Smooth muscle cell (in vitro differentiated cells): ENCODE data around the gene GTSE1. TPM values are rescaled to one million over a fixed set of nuclear protein-coding genes. Genes with fewer than 3 reads are reported as not detected.

Experiments
- DNase-seq: peaks from one replicate; lab custom pipeline; 2025; ENCODE audit not compliant: unreplicated experiment; lab: John Stamatoyannopoulos, UW
- H2AFZ ChIP-seq: fragments of 200-600 bp; sonication (generic); 2 replicates; pipeline ENCODE4 v1.6.0; 2016; ENCODE audit warnings: antibody characterized with exemption, low read depth, mild to moderate bottlenecking
- H3F3A ChIP-seq: fragments of 200-600 bp; sonication (generic); 2 replicates; pipeline ENCODE4 v1.6.0; 2017; ENCODE audit warnings: antibody characterized with exemption, low read depth
- H3K27ac ChIP-seq: fragments of 200-600 bp; sonication (generic); 2 replicates; pipeline ENCODE4 v1.5.1; 2016; ENCODE audit warnings: low read depth, mild to moderate bottlenecking
- H3K27me3 ChIP-seq: fragments of 200-600 bp; sonication (generic); 2 replicates; pipeline ENCODE4 v1.6.1; 2016; ENCODE audit warnings: low read depth, mild to moderate bottlenecking
- H3K36me3 ChIP-seq: fragments of 200-600 bp; sonication (generic); 2 replicates; pipeline ENCODE4 v1.5.1; 2016; ENCODE audit warnings: low read depth
- H3K4me1 ChIP-seq: fragments of 200-600 bp; sonication (generic); 2 replicates; pipeline ENCODE4 v1.5.1; 2016; ENCODE audit warnings: low read depth
- H3K4me2 ChIP-seq: fragments of 200-600 bp; sonication (generic); 2 replicates; pipeline ENCODE4 v1.6.0; 2016; ENCODE audit warnings: mild to moderate bottlenecking
- H3K4me3 ChIP-seq: fragments of 200-600 bp; sonication (generic); 2 replicates; pipeline ENCODE4 v1.5.1; 2016; ENCODE audit warnings: mild to moderate bottlenecking
- H3K79me2 ChIP-seq: fragments of 200-600 bp; sonication (generic); 2 replicates; pipeline ENCODE4 v1.6.0; 2016; ENCODE audit warnings: low read depth, mild to moderate bottlenecking
- H3K9ac ChIP-seq: fragments of 200-600 bp; sonication (generic); 2 replicates; pipeline ENCODE4 v1.6.0; 2016; ENCODE audit warnings: low read depth
- H3K9me3 ChIP-seq: fragments of 200-600 bp; sonication (generic); replicated peaks from 2 replicates; pipeline ENCODE4 v1.5.1; 2016; ENCODE audit warnings: low read depth
- H4K20me1 ChIP-seq: fragments of 200-600 bp; sonication (generic); 2 replicates; pipeline ENCODE4 v1.6.0; 2016; ENCODE audit warnings: low read depth
- CTCF ChIP-seq: fragments of 200-600 bp; sonication (generic); IDR thresholded peaks from 2 replicates; pipeline ENCODE4 v1.5.1; 2017; ENCODE audit warnings: borderline replicate concordance, mild to moderate bottlenecking, antibody characterized with exemption; ENCODE audit not compliant: insufficient read depth, poor library complexity, severe bottlenecking
- WGBS: methylation state at CpG from one replicate; pipeline ENCODE4 v1.1.7; 2016; ENCODE audit warnings: low lambda C conversion rate; 5-methylcytosine and 5-hydroxymethylcytosine counted together
- polyA plus RNA-seq: library from polyadenylated mRNA; unstranded; fragments of >200 nt; fragmentation: Nextera tagmentation; extraction: Ambion mirVana; gene quantifications from 2 replicates; pipeline ENCODE4 v1.2.1, GENCODE V29; 2016
- total RNA-seq: library from RNA; depleted of rRNA; stranded (reverse); fragments of >200 nt; gene quantifications from 2 replicates; pipeline ENCODE4 v1.2.3, GENCODE V29; 2014

The GTSE1 gene
- total and polyA plus RNA-seq, 2 experiments from 2014 or later = 3.6 to 6.8 TPM

DNA sequence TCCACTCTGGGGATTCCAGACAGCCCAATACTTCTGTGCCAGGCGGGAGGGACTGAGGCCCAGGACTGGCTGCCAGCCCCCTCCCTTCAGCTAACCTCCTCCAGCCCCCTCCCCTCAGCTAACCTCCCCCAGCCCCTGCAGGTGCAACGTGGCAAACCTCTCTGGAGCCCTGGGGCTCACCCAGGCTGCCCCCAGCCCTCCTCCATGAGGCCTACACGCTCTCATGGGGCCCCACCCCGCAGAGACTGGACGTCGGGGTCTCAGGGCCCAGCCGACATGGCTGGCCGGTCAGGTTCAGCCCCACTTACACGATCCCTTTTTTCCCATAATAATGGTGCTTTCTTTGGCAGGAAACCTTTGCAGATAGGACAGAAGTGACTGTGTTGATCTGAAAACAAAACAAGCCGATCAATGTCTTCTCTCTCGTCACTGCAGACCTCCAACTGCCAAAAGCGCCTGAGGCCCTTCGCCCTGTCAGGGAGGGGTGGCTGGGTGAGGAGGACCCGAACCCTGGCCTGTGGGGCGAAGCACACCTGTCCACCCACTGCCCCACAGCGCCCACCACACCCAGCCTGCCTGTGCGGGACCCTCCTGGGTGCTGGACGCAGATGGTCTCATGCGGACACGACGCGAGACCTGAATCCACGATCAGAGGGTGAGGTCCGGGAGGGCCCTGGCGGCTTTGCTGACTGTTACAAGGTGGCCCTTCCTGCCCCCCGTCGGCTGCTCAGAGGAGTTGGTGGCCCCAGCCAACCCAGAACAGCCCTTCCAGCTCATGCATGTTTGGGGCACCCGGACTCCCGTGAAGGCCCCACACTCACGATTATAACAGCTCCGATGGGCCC is 72.4 kb downstream of the GTSE1 start:
- no peak overlapping the region for H3K4me3 ChIP-seq
- H3K79me2 ChIP-seq = no peaks in the 10 kb centered on the region
- H3F3A ChIP-seq = no peaks in the 10 kb centered on the region
- no peak overlapping the region for H2AFZ ChIP-seq
- H4K20me1 ChIP-seq = no peaks in the 10 kb centered on the region
- no peak overlapping the region for H3K4me2 ChIP-seq
- no peak for DNase-seq
- TF ChIP-seq CTCF = no peak
- no peak overlapping the region for H3K9ac ChIP-seq
- no peak overlapping the region for H3K27ac ChIP-seq
- H3K36me3 ChIP-seq = no peaks in the 10 kb centered on the region
- H3K27me3 ChIP-seq = no peaks in the 10 kb centered on the region
- H3K4me1 ChIP-seq = no peaks in the 10 kb centered on the region
- 91% methylated on average over 31 of the region's 31 CpGs for WGBS
- H3K9me3 ChIP-seq = no peaks in the 10 kb centered on the region

DNA sequence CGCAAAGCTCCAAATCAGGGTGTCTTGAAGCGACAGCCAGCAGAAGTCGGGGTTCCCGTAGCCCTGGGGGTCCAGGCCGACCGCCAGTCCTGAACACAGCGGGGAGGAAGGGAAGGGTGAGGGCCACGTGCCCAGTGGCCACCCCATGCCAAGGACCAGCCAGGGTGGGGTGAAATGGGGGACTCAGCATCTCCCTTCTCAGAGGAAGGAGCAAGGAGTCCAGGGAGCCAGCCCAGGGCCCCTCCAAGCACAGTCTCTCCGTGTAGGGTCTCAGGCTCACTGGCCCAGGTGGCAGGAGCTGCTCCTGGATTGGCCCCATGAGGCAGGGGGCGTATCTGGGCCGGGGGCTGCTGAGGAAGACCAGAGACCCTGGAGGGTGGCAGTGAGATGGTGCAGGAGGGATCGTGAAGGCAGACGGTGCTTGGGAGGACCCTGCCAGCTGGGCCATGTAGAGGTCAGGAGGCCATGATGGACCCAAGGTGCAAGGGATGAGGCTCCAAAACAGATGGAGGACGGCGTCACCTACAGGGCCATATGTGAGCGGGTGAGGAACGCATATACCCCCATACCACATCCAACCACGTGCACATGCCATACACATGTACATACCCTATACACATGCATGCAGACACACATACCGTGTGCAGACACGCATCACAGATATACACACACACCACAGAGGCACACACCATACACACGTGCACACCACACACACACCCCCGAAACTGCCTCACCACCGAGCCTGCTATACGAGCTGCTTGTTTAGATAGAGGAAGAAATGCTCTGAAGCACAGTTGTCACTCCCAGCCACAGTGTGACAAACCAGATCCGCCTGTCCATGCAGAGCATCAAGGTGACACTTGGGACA is 73.3 kb downstream of the GTSE1 start:
- no peak overlapping the region for H3K4me3 ChIP-seq
- no peaks in the 10 kb centered on the region for H4K20me1 ChIP-seq
- H3F3A ChIP-seq = no peaks in the 10 kb centered on the region
- no peak overlapping the region for H3K4me2 ChIP-seq
- no peak for DNase-seq
- H3K9ac ChIP-seq = no peak overlapping the region
- H3K27me3 ChIP-seq = no peaks in the 10 kb centered on the region
- no peaks in the 10 kb centered on the region for H3K9me3 ChIP-seq
- no peaks in the 10 kb centered on the region for H3K79me2 ChIP-seq
- no peak overlapping the region for H3K27ac ChIP-seq
- no peaks in the 10 kb centered on the region for H3K4me1 ChIP-seq
- no peaks in the 10 kb centered on the region for H3K36me3 ChIP-seq
- 87% methylated on average over 23 of the region's 25 CpGs for WGBS
- no peak for TF ChIP-seq CTCF
- no peak overlapping the region for H2AFZ ChIP-seq

DNA sequence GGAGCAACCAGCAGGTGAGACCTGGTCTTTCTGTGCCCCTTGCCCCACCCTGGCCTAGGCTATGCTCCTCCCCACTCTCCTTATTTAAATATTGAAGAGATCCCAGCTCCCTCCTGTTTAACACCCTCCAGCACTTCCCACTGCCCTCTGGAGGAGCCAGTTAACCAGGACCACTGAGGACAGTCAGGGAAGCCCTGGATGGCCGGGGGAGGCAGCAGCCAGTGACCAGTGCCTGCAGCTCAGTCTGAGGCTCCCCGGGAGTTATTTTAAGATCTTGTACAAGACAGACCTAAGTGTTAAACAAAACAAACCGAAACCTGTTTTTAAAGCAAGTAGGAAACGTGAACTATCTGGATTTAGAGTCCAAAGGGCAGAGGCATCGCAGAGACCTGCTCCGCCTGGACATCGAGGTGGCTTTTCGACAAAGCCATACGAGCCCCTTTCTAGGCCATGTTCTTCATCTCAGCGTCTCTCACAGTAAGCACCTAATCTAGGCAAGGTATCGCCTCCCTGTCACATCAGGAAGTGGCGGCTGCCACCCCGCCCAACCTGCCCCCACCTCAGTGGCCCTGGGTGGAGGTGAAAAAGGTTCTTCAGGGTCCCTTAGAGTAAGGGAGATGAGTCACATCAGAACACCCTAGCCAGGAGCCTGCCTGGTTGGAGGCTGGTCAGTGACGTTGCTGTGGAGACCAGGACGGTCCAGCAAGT is 74.1 kb downstream of the GTSE1 start:
- DNase-seq = no peak
- Histone ChIP-seq H3K9ac (no peak overlapping the region), H3K36me3 (no peaks in the 10 kb centered on the region), H3K79me2 (no peaks in the 10 kb centered on the region), H3K27me3 (no peaks in the 10 kb centered on the region), H2AFZ (no peak overlapping the region), H4K20me1 (no peaks in the 10 kb centered on the region), H3K4me2 (no peak overlapping the region), H3K9me3 (peaks cover 2% of the 10 kb centered on the region), H3K4me1 (no peaks in the 10 kb centered on the region), H3K27ac (no peak overlapping the region), H3K4me3 (no peak overlapping the region), H3F3A (no peaks in the 10 kb centered on the region)
- TF ChIP-seq CTCF = no peak
- WGBS = 89% methylated on average over 15 of the region's 15 CpGs
